HG03103 (cell line): ENCODE results near the gene HCN3.

Experiments
- ATAC-seq: cut with Tn5 transposase; IDR thresholded peaks from one replicate; pipeline ENCODE4 v1.9.1; 2021; ENCODE audit warnings: low read depth; ENCODE audit not compliant: unreplicated experiment

HCN3 gene

DNA sequence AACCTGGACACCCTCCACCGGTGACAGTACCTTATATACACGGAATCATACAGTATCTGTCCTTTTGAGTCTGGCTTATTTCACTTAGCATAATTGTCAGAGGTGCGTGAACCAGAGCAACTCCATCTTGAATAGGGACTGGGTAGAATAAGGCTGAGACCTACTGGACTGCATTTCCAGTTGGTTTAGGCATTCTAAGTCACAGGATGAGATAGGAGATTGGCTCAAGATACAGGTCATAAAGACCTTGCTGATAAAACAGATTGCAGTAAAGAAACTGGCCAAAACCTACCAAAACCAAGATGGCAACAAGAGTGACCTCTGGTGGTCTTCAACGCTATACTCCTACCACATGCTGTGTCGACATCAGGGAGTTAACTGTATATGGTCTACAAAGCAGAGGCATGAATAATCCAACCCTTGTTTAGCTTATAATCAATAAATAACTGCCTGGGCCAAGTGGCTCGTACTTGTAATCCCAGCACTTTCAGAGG is 30.0 kb downstream of the HCN3 start:
- ATAC-seq, result no peak

DNA sequence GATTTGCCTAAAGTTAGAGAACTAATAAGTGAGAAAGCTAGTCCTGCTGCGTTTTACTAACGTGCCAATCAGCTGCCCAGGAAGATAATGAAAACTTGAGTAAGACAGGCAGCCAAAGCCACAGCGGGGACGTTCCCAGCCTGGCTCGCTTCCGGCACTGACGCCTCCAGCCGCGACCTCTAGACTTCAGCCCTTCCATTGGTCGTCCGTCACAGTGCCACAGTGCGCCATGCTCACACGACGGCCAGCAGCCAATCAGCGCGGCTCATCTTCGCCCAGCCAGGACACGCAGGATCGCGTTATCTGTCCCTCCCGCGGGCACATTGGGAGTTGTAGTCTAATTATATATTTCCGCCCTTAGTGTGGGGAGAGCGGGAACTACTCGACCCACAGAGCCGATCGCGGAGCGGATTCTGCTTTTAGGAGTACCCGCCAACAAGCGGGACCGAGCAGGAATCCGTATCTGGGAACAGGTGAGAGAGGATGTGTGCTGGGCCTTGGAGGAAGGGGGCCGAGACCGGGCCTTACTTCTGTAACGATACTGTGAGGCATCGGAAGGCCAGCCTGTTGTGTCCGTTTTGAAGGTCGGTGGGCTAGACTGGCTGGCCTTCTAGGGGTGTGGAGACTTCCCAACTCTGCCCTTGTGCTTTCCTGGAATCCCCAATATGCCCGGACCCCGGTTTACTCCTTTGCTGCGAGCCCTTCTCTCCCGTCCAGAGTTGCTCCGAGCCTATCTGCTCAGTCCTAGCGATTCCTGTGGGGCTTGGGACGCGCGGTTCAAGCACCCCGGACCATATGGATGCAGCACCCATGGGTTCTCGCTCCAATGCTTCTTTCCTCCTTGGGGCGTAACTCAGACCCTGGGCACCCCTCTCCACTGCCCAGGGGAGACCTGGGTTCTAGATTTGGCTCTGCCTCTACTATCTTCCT is 31.5 kb downstream of the HCN3 start, which contains the start of gene FDPS:
FDPS (plus strand) TSS at position 374 of the 930 bp plus-strand sequence. CDS start 924 bp downstream, outside the sequence.
- ATAC-seq, result peak; percentile 94

DNA sequence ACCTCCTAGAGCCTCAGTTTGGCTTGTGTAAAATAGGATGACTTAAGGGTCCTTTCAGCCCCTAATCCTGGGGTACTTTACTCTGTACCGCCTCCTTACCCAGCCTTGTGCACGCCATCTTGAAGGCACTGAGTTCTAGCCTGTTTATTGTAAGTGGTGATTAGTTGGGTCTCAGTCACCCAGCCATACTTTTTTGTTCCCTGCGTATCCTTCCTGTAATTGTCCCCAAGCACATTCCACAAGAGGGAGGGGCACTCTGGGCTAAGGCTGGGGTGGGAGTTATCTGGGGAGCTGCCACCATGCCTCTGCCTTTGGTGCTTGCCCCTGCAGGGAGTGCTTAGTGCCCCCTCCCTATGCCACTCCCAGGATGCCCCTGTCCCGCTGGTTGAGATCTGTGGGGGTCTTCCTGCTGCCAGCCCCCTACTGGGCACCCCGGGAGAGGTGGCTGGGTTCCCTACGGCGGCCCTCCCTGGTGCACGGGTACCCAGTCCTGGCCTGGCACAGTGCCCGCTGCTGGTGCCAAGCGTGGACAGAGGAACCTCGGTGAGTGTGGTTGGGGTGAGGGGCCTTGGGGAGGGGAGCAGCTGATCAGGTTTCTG is 32.3 kb downstream of the HCN3 start:
- ATAC-seq, result no peak

DNA sequence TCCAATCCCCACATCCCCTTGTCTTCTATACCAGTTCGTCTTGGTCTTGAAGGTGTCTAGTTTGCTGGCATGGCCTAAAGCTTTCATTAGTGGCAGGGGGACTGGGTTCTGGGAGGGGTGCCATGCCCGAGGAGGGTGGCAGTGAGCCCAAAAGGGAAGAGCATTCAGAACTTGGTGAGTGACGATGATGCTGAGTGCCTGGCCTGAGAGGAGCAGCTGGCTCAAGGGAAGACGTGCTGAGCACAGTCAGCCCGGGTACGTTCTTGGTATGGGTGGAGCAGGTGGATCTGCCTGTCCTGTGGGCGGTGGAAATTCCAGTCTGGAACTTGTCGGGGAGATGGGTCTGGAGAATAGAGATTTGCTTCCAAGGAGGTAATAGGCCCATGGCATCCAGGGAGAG is 36.0 kb downstream of the HCN3 start:
- no peak for ATAC-seq

DNA sequence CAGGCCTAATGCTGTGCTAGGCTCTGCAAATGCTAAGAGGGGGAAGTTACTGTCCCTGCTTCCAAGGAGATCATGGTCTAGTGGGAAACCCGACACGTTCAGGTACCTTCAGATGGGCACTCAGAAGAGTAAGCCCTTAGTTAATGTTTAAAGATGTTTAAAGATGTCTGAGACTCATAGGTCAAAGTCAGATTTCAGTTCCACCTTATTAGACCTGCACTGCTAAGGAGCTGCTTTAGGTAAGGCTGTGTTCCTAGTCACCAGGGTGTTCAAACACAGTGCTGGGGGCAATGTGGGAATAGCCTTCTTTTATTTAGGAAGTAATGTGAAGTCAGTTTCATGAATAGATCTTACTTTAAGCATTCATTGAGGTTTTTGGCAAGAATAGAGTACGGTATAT is 39.7 kb downstream of the HCN3 start:
- no peak for ATAC-seq

DNA sequence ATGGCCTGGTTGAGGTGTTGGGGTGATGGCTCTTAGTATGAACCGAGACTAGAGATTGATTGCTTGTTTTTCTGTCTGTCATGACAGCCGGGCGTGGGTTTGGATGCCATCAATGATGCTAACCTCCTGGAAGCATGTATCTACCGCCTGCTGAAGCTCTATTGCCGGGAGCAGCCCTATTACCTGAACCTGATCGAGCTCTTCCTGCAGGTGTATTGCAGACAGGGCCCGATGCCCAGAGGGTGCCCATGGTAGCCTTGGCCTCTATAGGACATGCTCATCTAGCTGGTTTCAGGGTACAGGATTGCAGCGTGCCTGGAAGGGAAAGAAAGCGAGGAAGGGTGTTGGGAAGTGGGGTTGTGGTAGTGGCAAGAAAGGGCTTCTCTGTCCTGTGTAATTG is 40.8 kb downstream of the HCN3 start:
- no peak for ATAC-seq

DNA sequence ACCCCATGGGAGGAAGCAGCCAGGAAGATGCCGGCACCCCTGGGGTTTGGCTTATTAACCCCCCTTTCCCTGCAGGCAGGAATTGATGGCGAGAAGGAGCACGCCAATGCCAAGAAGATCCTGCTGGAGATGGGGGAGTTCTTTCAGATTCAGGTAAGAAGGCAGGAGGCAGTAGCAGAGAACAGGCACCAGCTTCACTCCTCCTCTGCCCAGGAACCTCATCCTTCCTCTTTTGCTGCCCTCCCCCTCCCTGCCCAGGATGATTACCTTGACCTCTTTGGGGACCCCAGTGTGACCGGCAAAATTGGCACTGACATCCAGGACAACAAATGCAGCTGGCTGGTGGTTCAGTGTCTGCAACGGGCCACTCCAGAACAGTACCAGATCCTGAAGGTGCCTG is 42.3 kb downstream of the HCN3 start:
- no peak for ATAC-seq

DNA sequence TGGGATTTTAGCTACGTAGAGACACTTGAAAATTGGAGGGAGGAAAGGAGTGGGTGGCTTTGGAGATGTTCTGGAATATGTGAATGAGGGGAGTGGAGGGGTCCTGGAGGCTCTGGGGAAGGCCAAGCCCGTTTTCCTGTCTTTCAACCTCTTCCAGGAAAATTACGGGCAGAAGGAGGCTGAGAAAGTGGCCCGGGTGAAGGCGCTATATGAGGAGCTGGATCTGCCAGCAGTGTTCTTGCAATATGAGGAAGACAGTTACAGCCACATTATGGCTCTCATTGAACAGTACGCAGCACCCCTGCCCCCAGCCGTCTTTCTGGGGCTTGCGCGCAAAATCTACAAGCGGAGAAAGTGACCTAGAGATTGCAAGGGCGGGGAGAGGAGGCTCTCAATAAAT is 43.0 kb downstream of the HCN3 start:
- no peak for ATAC-seq

DNA sequence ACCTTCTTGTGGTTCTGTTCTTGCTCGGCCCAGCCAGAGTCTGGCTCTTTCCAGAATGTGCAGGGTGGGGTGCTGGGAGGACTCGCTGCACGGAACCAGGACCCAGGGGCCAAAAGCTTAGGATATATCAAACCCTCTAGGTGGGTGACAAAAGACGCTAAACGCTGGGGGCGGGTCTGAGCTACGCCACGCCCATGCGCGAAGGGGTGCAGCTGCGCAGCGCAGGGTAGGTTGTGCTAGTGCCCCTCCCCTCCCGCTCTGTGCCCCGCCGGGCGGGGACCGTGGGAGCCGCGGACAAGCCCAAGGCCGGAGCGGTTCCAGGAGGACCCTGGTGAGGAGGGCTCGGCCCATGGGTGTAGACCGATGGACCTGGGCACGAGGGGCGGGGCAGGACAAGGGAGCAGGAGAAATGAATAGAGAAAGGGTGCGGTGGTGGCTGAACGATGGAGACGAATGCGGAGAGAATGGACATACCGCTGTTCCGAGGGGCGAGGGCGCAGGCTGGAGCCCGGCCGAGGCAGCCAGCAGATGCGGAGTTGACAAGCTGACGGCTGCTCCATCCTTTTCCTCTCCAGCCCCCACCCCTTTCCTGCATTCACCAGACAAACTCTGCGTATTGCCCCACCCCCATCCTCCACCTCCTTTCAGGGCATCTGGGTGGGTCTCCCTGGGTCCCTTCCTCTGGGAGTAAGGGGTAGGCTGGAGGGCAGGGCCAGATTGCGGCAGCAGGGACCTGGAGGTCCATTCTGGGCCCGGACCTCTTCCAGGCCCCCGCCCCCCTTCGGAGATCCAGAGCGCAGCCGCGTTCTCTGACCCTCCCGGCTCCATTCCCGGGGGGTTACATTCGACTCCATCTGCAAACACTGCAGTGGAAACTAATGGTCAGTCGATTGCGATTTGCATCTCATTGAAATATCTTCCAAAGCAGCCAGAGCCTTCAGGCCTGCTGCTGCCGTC is 43.7 kb downstream of the HCN3 start, which contains the start of gene RUSC1:
RUSC1 (plus strand) TSS at position 234 of the 957 bp plus-strand sequence. CDS start 880 bp downstream, outside the sequence.
- ATAC-seq, result no peak

DNA sequence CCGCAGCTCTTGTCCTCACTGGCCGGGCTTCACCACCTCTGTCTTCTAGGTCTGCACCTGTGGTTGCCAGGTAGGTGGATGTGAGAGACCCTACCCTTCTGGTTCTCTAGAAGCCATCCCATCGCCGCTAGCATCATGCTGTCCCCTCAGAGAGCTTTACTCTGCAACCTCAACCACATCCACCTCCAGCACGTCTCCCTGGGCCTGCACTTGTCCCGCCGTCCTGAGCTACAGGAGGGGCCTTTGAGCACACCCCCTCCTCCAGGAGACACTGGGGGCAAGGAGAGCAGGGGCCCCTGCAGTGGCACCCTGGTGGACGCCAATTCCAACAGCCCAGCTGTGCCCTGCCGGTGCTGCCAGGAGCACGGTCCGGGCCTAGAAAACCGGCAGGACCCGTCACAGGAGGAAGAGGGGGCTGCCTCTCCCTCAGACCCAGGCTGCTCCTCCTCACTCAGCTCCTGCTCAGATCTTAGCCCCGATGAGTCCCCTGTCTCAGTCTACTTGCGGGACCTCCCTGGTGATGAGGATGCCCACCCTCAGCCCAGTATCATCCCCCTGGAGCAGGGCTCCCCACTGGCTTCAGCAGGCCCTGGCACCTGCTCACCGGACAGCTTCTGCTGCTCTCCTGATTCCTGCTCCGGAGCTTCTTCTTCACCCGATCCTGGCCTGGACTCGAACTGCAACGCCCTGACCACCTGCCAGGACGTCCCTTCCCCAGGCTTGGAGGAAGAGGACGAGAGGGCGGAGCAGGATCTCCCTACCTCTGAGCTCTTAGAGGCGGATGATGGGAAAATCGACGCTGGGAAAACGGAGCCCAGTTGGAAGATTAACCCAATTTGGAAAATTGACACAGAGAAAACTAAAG is 44.6 kb downstream of the HCN3 start:
- ATAC-seq, result no peak

DNA sequence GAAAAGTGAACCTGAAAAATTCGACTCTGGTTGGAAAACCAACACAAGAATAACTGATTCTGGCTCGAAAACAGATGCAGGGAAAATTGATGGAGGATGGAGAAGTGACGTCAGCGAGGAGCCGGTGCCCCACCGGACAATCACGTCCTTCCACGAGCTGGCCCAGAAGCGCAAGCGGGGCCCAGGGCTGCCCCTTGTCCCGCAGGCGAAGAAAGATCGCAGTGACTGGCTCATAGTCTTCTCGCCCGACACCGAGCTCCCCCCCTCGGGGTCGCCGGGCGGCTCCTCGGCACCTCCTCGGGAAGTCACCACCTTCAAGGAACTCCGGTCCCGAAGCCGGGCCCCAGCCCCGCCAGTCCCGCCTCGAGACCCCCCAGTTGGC is 45.3 kb downstream of the HCN3 start:
- no peak for ATAC-seq

DNA sequence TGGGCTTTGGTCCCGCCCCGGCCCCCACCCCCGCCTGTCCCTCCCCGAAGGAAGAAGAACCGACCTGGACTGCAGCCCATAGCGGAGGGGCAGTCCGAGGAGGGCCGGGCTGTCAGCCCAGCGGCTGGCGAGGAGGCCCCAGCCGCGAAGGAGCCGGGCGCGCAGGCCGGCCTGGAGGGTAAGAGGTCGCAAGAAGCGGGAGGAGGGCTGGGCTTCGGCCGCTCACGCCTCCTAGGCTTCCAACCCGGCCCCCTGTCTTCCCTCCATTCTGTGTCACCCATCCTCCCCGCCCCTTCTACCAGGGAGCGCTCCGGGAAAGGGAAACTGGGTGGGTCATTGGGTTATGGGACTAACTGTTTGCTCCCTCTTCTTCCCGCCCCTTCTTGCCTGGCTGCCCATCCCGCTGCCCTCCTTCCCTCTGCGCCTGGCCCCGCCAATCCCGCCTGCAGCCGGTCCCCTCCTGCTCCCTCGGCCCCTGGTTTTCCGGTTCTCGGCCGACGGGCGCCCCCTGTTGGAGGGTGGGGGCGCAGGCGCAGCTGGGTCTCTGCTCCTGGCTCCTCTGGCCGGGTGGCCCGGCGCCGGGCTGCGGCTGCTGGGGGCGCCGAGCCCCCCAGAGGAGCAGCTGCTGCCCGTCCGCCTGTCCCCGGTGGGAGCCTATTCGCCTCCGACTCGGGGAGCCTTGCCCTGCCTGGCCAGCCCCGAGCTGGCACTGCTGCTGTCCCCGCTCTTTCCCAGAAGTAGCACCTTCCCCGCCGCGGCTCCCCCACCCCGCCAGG is 45.9 kb downstream of the HCN3 start:
- no peak for ATAC-seq

DNA sequence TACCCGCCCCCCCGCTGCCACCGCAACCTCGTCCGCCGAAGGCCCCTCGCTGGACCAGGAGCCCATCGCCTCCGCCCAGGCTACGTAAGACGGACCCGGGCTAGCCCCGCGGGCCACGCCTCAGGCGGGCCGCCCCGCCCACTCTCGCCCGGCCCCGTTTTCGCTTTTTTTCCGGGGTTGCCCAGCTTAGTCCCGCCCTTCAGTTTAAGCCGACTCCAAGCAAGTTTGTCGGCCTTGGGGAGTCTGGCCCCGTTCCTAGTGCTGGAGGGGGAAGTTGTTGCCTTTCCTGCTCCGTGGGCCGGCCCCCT is 46.4 kb downstream of the HCN3 start:
- peak; percentile 36 for ATAC-seq

DNA sequence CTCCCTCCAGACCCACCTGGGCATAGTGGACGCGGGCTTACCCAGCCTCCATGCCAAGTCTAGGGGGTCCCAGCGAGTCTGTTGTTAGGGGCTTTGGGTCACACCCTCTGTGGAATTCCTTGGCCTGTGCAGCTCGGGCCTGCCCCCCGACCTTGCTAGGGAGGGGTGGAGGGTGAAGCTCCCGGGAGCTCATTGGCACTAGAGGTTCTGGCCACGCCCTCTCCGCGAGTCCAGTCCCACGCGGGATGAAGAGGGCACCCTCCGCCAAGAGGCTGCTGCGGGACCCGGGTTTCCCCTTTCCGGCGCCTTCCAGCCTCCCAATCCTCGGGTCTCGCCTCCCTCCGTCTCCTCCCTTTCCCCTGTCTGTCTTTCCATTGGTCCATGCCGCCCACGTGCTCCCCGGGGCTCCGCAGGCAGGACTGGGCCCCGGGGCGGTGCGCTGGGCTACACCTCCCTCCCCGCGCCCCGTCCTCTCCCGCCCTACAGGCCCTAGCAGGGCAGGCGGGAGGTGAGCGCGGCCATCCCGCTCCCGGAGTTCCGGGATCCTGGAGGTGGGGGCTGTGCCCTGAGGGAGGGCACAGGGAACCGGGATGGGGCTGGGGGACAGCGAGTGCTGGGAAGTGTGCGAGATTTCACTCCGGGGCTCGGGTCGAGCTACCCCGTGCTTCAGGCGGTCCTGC is 46.9 kb downstream of the HCN3 start:
- peak; percentile 52 for ATAC-seq

DNA sequence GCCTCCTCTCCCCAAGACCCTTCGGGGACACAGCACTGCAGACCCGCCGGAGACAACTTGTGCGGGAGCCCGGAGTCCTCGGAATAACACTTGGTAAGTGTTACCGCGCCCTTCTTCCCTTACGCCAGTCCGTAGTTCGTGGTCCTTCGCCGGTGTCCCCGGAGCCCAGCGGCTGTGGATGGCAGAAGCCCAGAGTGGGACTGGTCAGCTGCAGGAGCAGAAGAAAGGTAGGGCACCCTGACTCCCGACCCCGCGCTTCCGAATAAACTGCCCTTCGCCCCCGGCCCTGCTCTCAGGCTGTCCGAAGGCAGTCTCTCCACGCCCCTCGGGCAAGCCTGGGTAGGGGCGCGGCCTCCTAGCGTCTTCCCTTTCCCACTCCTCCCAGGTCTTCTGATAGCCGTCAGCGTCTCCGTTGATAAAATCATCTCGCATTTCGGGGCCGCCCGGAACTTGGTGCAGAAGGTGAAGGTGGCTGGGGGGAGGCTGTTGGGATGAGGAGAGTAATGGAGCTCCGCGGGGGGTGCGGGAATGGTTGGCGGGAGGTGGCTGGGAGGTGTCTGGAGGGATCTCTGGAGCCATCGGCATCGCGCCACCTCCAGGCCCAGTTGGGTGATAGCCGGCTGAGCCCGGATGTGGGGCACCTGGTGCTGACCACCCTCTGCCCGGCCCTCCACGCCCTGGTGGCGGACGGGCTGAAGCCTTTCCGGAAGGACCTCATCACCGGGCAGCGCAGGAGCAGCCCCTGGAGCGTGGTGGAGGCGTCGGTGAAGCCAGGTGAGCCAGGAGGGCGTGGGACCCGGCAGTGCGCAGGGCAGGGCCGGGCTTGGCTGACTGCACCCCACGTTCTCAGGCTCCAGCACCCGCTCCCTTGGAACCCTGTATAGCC is 47.7 kb downstream of the HCN3 start:
- ATAC-seq, result no peak

DNA sequence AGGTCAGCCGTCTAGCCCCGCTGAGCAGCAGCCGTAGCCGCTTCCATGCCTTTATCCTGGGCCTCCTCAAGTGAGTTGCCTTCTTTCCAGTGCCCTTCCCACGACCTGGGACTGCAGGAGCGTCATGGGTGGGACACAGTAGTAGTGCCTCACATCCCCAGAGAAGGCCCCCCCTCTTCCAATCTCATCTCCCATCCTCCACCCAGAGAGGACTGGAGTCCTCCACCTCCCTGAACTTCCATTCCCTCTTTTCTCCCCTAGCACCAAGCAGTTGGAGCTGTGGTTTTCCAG is 48.3 kb downstream of the HCN3 start:
- no peak for ATAC-seq

DNA sequence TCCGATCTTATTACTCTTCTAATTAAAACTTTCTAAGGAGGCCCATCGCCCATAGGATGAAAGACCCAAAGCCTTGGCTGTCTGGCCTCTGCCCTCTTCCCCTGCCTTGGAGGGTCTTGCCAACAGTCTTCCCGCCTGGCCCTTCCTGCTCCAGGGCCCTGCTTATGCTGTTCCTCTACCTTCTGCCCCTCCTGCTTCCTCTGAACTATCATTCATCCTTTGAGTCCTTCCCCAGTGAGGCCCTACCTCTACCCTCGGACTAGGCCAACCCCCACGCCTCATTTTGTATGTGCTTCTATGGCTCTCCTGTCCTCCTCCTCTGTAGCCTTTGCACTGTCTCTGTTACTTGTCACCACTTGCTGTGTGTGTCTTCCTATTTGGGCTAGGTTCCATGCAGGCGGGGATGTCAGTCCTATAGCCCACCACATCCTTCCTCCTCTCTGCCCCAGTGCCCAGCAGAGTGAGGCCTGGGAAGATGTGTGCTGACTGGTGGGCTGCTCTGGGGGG is 48.8 kb downstream of the HCN3 start:
- no peak for ATAC-seq

DNA sequence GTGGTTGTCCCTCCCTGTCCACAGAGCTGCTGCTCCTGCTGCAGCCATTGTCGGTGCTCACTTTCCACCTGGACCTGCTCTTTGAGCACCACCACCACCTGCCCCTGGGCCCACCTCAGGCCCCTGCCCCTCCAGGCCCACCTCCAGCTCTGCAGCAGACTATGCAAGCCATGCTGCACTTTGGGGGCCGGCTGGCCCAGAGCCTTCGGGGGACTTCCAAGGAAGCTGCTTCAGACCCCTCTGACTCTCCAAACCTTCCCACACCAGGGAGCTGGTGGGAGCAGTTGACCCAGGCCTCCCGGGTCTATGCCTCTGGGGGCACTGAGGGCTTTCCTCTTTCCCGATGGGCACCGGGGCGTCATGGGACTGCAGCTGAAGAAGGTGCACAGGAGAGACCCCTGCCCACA is 49.4 kb downstream of the HCN3 start:
- no peak for ATAC-seq
